ENCODE results near the gene MAP3K19.
"Not testable (repeated sequence)": the region's sequence is repeated elsewhere in the genome, so short reads cannot be mapped to it uniquely, and the experiment has no call there.

MAP3K19 gene

GRCh38 chr2:134982603-134983002 lies 64.6 kb downstream of the MAP3K19 start:
- DNase-seq: no peak

- no peak for DNase-seq
These were observed 66.6 kb downstream of the MAP3K19 start for GRCh38 chr2:134980639-134981038.

- no peak for DNase-seq
These were observed 68.0 kb downstream of the MAP3K19 start for GRCh38 chr2:134979221-134979620.

GRCh38 chr2:134977104-134977503 lies 70.1 kb downstream of the MAP3K19 start:
- DNase-seq: not testable (repeated sequence)

GRCh38 chr2:134976074-134976702 lies 71.1 kb downstream of the MAP3K19 start:
- no peak for DNase-seq

GRCh38 chr2:134975281-134976009 lies 71.8 kb downstream of the MAP3K19 start:
- no peak for DNase-seq

GRCh38 chr2:134973241-134974138 lies 73.8 kb downstream of the MAP3K19 start:
- DNase-seq: no peak

GRCh38 chr2:134967166-134967565 lies 80.1 kb downstream of the MAP3K19 start:
- DNase-seq: not testable (repeated sequence)

GRCh38 chr2:134957477-134957876 lies 89.8 kb downstream of the MAP3K19 start:
- no peak for DNase-seq

- DNase-seq: no peak
These were observed 91.5 kb downstream of the MAP3K19 start for GRCh38 chr2:134955744-134956143.

GRCh38 chr2:134954065-134954464 lies 93.2 kb downstream of the MAP3K19 start:
- DNase-seq: no peak

- DNase-seq: no peak
These were observed 94.6 kb downstream of the MAP3K19 start for GRCh38 chr2:134952608-134953007.

- DNase-seq: no peak
These were observed 96.4 kb downstream of the MAP3K19 start for GRCh38 chr2:134950886-134951285.

GRCh38 chr2:134949981-134950708 lies 97.1 kb downstream of the MAP3K19 start:
- no peak for DNase-seq

- no peak for DNase-seq
These were observed 101.2 kb downstream of the MAP3K19 start for GRCh38 chr2:134946073-134946472.

- no peak for DNase-seq
These were observed 102.3 kb downstream of the MAP3K19 start for GRCh38 chr2:134944975-134945374.

- no peak for DNase-seq
These were observed 103.7 kb downstream of the MAP3K19 start for GRCh38 chr2:134943540-134943939.

- DNase-seq: no peak
These were observed 110.6 kb downstream of the MAP3K19 start for GRCh38 chr2:134936691-134937090.

GRCh38 chr2:134934641-134935040 lies 112.6 kb downstream of the MAP3K19 start:
- no peak for DNase-seq

GRCh38 chr2:134934150-134934549 lies 113.1 kb downstream of the MAP3K19 start:
- DNase-seq: no peak

GRCh38 chr2:134933732-134934131 lies 113.5 kb downstream of the MAP3K19 start:
- DNase-seq: no peak

- DNase-seq: no peak
These were observed 114.3 kb downstream of the MAP3K19 start for GRCh38 chr2:134932864-134933526.
